Endodermal cell (in vitro differentiated cells): Measurements from ENCODE around the gene IL19. TPM values are rescaled to one million over a fixed set of nuclear protein-coding genes. Genes with fewer than 3 reads are reported as not detected.
A peak's percentile ranks its signal among the peaks of the same experiment; 100 is the strongest.
"Not testable (repeated sequence)": the region's sequence is repeated elsewhere in the genome, so short reads cannot be mapped to it uniquely, and the experiment has no call there.

Source experiments
- DNase-seq: peaks from one replicate; pipeline ENCODE4 v3.0.0-alpha.2; 2017
- H3K27ac ChIP-seq: 2 replicates; pipeline ENCODE4 v1.5.1; 2013; ENCODE audit warnings: mild to moderate bottlenecking, low read depth, low read length, moderate library complexity
- H3K27me3 ChIP-seq: 2 replicates; pipeline ENCODE4 v1.6.1; 2013; ENCODE audit warnings: mild to moderate bottlenecking, low read length, moderate library complexity; ENCODE audit not compliant: insufficient read depth, control insufficient read depth, poor library complexity, severe bottlenecking
- H3K36me3 ChIP-seq: 2 replicates; pipeline ENCODE4 v1.7.0; 2013; ENCODE audit warnings: mild to moderate bottlenecking, low read length, moderate library complexity; ENCODE audit not compliant: control insufficient read depth, insufficient read depth
- H3K4me1 ChIP-seq: one replicate; pipeline ENCODE4 v1.7.0; 2013; ENCODE audit warnings: low read length; ENCODE audit not compliant: control insufficient read depth, insufficient read depth
- H3K4me3 ChIP-seq: 2 replicates; pipeline ENCODE4 v1.5.1; 2013; ENCODE audit warnings: mild to moderate bottlenecking, low read length, moderate library complexity
- H3K9ac ChIP-seq: 2 replicates; pipeline ENCODE4 v1.6.1; 2013; ENCODE audit warnings: mild to moderate bottlenecking, low read length, moderate library complexity; ENCODE audit not compliant: poor library complexity, severe bottlenecking; ENCODE audit errors: extremely low read depth
- H3K9me3 ChIP-seq: 2 replicates; pipeline ENCODE4 v1.6.1; 2013; ENCODE audit warnings: mild to moderate bottlenecking, low read length, moderate library complexity; ENCODE audit not compliant: control insufficient read depth
- H3K27ac Mint-ChIP-seq: 2 replicates; pipeline ENCODE4 v1.8.0; 2020; ENCODE audit warnings: mixed read lengths
- H3K27me3 Mint-ChIP-seq: 2 replicates; pipeline ENCODE4 v1.8.0; 2021; ENCODE audit warnings: mild to moderate bottlenecking, mixed read lengths; ENCODE audit not compliant: insufficient read depth
- H3K36me3 Mint-ChIP-seq: 2 replicates; pipeline ENCODE4 v1.8.0; 2020; ENCODE audit warnings: low read depth, mixed read lengths
- H3K4me1 Mint-ChIP-seq: 2 replicates; pipeline ENCODE4 v1.8.0; 2020; ENCODE audit warnings: mixed read lengths
- H3K4me3 Mint-ChIP-seq: 2 replicates; pipeline ENCODE4 v1.8.0; 2020; ENCODE audit warnings: mild to moderate bottlenecking, moderate library complexity, mixed read lengths
- H3K9me3 Mint-ChIP-seq: 2 replicates; pipeline ENCODE4 v1.8.0; 2020; ENCODE audit warnings: mild to moderate bottlenecking, mixed read lengths
- CTCF ChIP-seq: fragments of 200-600 bp; sonication (generic); conservative IDR thresholded peaks from 2 replicates; pipeline ENCODE4 v1.5.0; 2021; ENCODE audit warnings: antibody characterized with exemption, mild to moderate bottlenecking
- WGBS, 2 experiments: methylation state at CpG; one replicate each; pipeline versions ENCODE4 v1.1.5 to v1.1.7; 2013; ENCODE audit warnings: missing lambda C conversion rate in 2 of 2, mixed read lengths in 1 of 2; ENCODE audit not compliant: insufficient coverage in 1 of 2, insufficient read length in 1 of 2; 5-methylcytosine and 5-hydroxymethylcytosine counted together
- total RNA-seq, 2 donors: library from RNA; stranded (reverse); fragmentation: NEBNext Ultra II Directional in 1 of 2; extraction: Animal tissue kit (Norgen Biotek cat#: 25700) in 1 of 2; gene quantifications; 2 replicates in 1 of 2; 3 replicates in 1 of 2; pipeline ENCODE4 v1.2.1, GENCODE V29; 2021

The IL19 gene
- total RNA-seq, 2 donors from 2014 or later, result not detected

GRCh38 chr1:206757524-206758266, 12.9 kb upstream of the IL19 start:
- no peaks in the 10 kb centered on the region for H3K9me3 Mint-ChIP-seq
- Histone ChIP-seq H3K4me3 (no peak overlapping the region), H3K4me1 (no peaks in the 10 kb centered on the region), H3K36me3 (no peaks in the 10 kb centered on the region), H3K9ac (no peak overlapping the region), H3K27me3 (peaks cover 23% of the 10 kb centered on the region), H3K9me3 (no peaks in the 10 kb centered on the region), H3K27ac (no peak overlapping the region)
- no peak overlapping the region for H3K4me3 Mint-ChIP-seq
- peaks cover 2% of the 10 kb centered on the region for H3K4me1 Mint-ChIP-seq
- H3K27ac Mint-ChIP-seq, result no peak overlapping the region
- 90 to 92% methylated on average over 8 to 13 of the region's 13 CpGs for WGBS, 2 experiments
- no peak for TF ChIP-seq CTCF
- H3K36me3 Mint-ChIP-seq, result no peaks in the 10 kb centered on the region
- no peak for DNase-seq
- peaks cover 2% of the 10 kb centered on the region for H3K27me3 Mint-ChIP-seq

- Mint-ChIP-seq H3K9me3 (no peaks in the 10 kb centered on the region), H3K27ac (no peak overlapping the region), H3K4me3 (no peak overlapping the region), H3K27me3 (peaks cover 8% of the 10 kb centered on the region), H3K4me1 (peaks cover 2% of the 10 kb centered on the region), H3K36me3 (no peaks in the 10 kb centered on the region)
- H3K36me3 ChIP-seq, result no peaks in the 10 kb centered on the region
- DNase-seq, result no peak
- TF ChIP-seq CTCF, result no peak
- H3K4me1 ChIP-seq, result no peaks in the 10 kb centered on the region
- H3K27ac ChIP-seq, result no peak overlapping the region
- WGBS, 2 experiments, result 100% methylated on average over 1 of the region's 1 CpG; no CpG with 5 or more reads in 1 of the 2 experiments
- no peaks in the 10 kb centered on the region for H3K9me3 ChIP-seq
- H3K9ac ChIP-seq, result no peak overlapping the region
- H3K4me3 ChIP-seq, result no peak overlapping the region
- H3K27me3 ChIP-seq, result peaks cover 23% of the 10 kb centered on the region
Observed at GRCh38 chr1:206760590-206760989, 10.0 kb upstream of the IL19 start.

- peak; percentile 62 for TF ChIP-seq CTCF
- H3K4me3 Mint-ChIP-seq, result no peak overlapping the region
- H3K4me1 Mint-ChIP-seq, result peaks cover 9% of the 10 kb centered on the region
- Histone ChIP-seq H3K4me1 (peaks cover under 1% of the 10 kb centered on the region), H3K27me3 (peaks cover 22% of the 10 kb centered on the region), H3K9ac (no peak overlapping the region), H3K27ac (no peak overlapping the region), H3K9me3 (no peaks in the 10 kb centered on the region), H3K36me3 (no peaks in the 10 kb centered on the region), H3K4me3 (no peak overlapping the region)
- no peaks in the 10 kb centered on the region for H3K36me3 Mint-ChIP-seq
- no peak overlapping the region for H3K27ac Mint-ChIP-seq
- H3K9me3 Mint-ChIP-seq, result no peaks in the 10 kb centered on the region
- 83 to 91% methylated on average over 4 to 6 of the region's 6 CpGs for WGBS, 2 experiments
- no peak for DNase-seq
- peaks cover 8% of the 10 kb centered on the region for H3K27me3 Mint-ChIP-seq
Observed at GRCh38 chr1:206761159-206761768, 9.3 kb upstream of the IL19 start.

GRCh38 chr1:206762741-206763364, 7.7 kb upstream of the IL19 start:
- not testable (repeated sequence) for H3K27ac ChIP-seq, H3K9me3 ChIP-seq, H3K9me3 Mint-ChIP-seq, H3K36me3 ChIP-seq, H3K36me3 Mint-ChIP-seq, DNase-seq, H3K9ac ChIP-seq, H3K27me3 ChIP-seq, H3K27me3 Mint-ChIP-seq, H3K4me1 ChIP-seq, H3K4me3 Mint-ChIP-seq, H3K4me3 ChIP-seq, H3K27ac Mint-ChIP-seq
- 77 to 91% methylated on average over 11 to 12 of the region's 12 CpGs for WGBS, 2 experiments
- peaks cover 15% of the 10 kb centered on the region for H3K4me1 Mint-ChIP-seq

- not testable (repeated sequence) for H3K27ac ChIP-seq, H3K4me3 ChIP-seq, H3K4me3 Mint-ChIP-seq, H3K9ac ChIP-seq, H3K27me3 ChIP-seq, H3K4me1 ChIP-seq, DNase-seq, H3K9me3 ChIP-seq, H3K27ac Mint-ChIP-seq, H3K36me3 ChIP-seq, H3K9me3 Mint-ChIP-seq, H3K36me3 Mint-ChIP-seq
- Mint-ChIP-seq H3K27me3 (peaks cover 12% of the 10 kb centered on the region), H3K4me1 (peaks cover 22% of the 10 kb centered on the region)
- 89% methylated on average over 1 of the region's 1 CpG; no CpG with 5 or more reads in 1 of the 2 experiments for WGBS, 2 experiments
Observed at GRCh38 chr1:206765771-206766170, 4.8 kb upstream of the IL19 start.
